ENCODE data around the gene BCOR.

- TF ChIP-seq, protein P1, sequence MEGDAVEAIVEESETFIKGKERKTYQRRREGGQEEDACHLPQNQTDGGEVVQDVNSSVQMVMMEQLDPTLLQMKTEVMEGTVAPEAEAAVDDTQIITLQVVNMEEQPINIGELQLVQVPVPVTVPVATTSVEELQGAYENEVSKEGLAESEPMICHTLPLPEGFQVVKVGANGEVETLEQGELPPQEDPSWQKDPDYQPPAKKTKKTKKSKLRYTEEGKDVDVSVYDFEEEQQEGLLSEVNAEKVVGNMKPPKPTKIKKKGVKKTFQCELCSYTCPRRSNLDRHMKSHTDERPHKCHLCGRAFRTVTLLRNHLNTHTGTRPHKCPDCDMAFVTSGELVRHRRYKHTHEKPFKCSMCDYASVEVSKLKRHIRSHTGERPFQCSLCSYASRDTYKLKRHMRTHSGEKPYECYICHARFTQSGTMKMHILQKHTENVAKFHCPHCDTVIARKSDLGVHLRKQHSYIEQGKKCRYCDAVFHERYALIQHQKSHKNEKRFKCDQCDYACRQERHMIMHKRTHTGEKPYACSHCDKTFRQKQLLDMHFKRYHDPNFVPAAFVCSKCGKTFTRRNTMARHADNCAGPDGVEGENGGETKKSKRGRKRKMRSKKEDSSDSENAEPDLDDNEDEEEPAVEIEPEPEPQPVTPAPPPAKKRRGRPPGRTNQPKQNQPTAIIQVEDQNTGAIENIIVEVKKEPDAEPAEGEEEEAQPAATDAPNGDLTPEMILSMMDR (conservative IDR thresholded peaks at IDR 0.05; ENCODE audit: low read depth, low read length): no peak
- TF ChIP-seq EZH2 (IDR thresholded peaks at IDR 0.05; ENCODE audit: low read length, unreplicated experiment) (no peak), EZH2phosphoT487 (IDR thresholded peaks at IDR 0.05; ENCODE audit: borderline replicate concordance, low read length) (no peak)
These were observed 15.2 kb downstream of the BCOR start for GRCh38 chrX:40082447-40083119.
